Smooth muscle cell (in vitro differentiated cells): ENCODE measurements around the gene SFTPA1. TPM values are rescaled to one million over a fixed set of nuclear protein-coding genes. Genes with fewer than 3 reads are reported as not detected.
"Not testable (repeated sequence)": the region's sequence is repeated elsewhere in the genome, so short reads cannot be mapped to it uniquely, and the experiment has no call there.

Experiments used
- DNase-seq: peaks from one replicate; lab custom pipeline; 2025; ENCODE audit not compliant: unreplicated experiment; lab: John Stamatoyannopoulos, UW
- H2AFZ ChIP-seq: fragments of 200-600 bp; sonication (generic); 2 replicates; pipeline ENCODE4 v1.6.0; 2016; ENCODE audit warnings: antibody characterized with exemption, low read depth, mild to moderate bottlenecking
- H3F3A ChIP-seq: fragments of 200-600 bp; sonication (generic); 2 replicates; pipeline ENCODE4 v1.6.0; 2017; ENCODE audit warnings: antibody characterized with exemption, low read depth
- H3K27ac ChIP-seq: fragments of 200-600 bp; sonication (generic); 2 replicates; pipeline ENCODE4 v1.5.1; 2016; ENCODE audit warnings: low read depth, mild to moderate bottlenecking
- H3K27me3 ChIP-seq: fragments of 200-600 bp; sonication (generic); 2 replicates; pipeline ENCODE4 v1.6.1; 2016; ENCODE audit warnings: low read depth, mild to moderate bottlenecking
- H3K36me3 ChIP-seq: fragments of 200-600 bp; sonication (generic); 2 replicates; pipeline ENCODE4 v1.5.1; 2016; ENCODE audit warnings: low read depth
- H3K4me1 ChIP-seq: fragments of 200-600 bp; sonication (generic); 2 replicates; pipeline ENCODE4 v1.5.1; 2016; ENCODE audit warnings: low read depth
- H3K4me2 ChIP-seq: fragments of 200-600 bp; sonication (generic); 2 replicates; pipeline ENCODE4 v1.6.0; 2016; ENCODE audit warnings: mild to moderate bottlenecking
- H3K4me3 ChIP-seq: fragments of 200-600 bp; sonication (generic); 2 replicates; pipeline ENCODE4 v1.5.1; 2016; ENCODE audit warnings: mild to moderate bottlenecking
- H3K79me2 ChIP-seq: fragments of 200-600 bp; sonication (generic); 2 replicates; pipeline ENCODE4 v1.6.0; 2016; ENCODE audit warnings: low read depth, mild to moderate bottlenecking
- H3K9ac ChIP-seq: fragments of 200-600 bp; sonication (generic); 2 replicates; pipeline ENCODE4 v1.6.0; 2016; ENCODE audit warnings: low read depth
- H3K9me3 ChIP-seq: fragments of 200-600 bp; sonication (generic); replicated peaks from 2 replicates; pipeline ENCODE4 v1.5.1; 2016; ENCODE audit warnings: low read depth
- H4K20me1 ChIP-seq: fragments of 200-600 bp; sonication (generic); 2 replicates; pipeline ENCODE4 v1.6.0; 2016; ENCODE audit warnings: low read depth
- CTCF ChIP-seq: fragments of 200-600 bp; sonication (generic); IDR thresholded peaks from 2 replicates; pipeline ENCODE4 v1.5.1; 2017; ENCODE audit warnings: borderline replicate concordance, mild to moderate bottlenecking, antibody characterized with exemption; ENCODE audit not compliant: insufficient read depth, poor library complexity, severe bottlenecking
- WGBS: methylation state at CpG from one replicate; pipeline ENCODE4 v1.1.7; 2016; ENCODE audit warnings: low lambda C conversion rate; 5-methylcytosine and 5-hydroxymethylcytosine counted together
- polyA plus RNA-seq: library from polyadenylated mRNA; unstranded; fragments of >200 nt; fragmentation: Nextera tagmentation; extraction: Ambion mirVana; gene quantifications from 2 replicates; pipeline ENCODE4 v1.2.1, GENCODE V29; 2016
- total RNA-seq: library from RNA; depleted of rRNA; stranded (reverse); fragments of >200 nt; gene quantifications from 2 replicates; pipeline ENCODE4 v1.2.3, GENCODE V29; 2014

Gene SFTPA1
- total and polyA plus RNA-seq, 2 experiments from 2014 or later: not detected

GRCh38 chr10:79629955-79630327 lies 19.2 kb downstream of the SFTPA1 start:
- no peaks in the 10 kb centered on the region for H3K4me1 ChIP-seq
- no peaks in the 10 kb centered on the region for H3F3A ChIP-seq
- no peak overlapping the region for H3K4me3 ChIP-seq
- no peaks in the 10 kb centered on the region for H3K36me3 ChIP-seq
- no peaks in the 10 kb centered on the region for H3K79me2 ChIP-seq
- H3K9me3 ChIP-seq: no peaks in the 10 kb centered on the region
- TF ChIP-seq CTCF: no peak
- H3K27me3 ChIP-seq: peaks cover 7% of the 10 kb centered on the region
- 84% methylated on average over 5 of the region's 5 CpGs for WGBS
- no peak overlapping the region for H3K9ac ChIP-seq
- no peak for DNase-seq
- no peaks in the 10 kb centered on the region for H4K20me1 ChIP-seq
- no peak overlapping the region for H3K4me2 ChIP-seq
- H2AFZ ChIP-seq: no peak overlapping the region
- no peak overlapping the region for H3K27ac ChIP-seq

- H3F3A ChIP-seq, H3K4me1 ChIP-seq, H3K4me2 ChIP-seq, H3K4me3 ChIP-seq, H3K79me2 ChIP-seq, H3K9me3 ChIP-seq, H3K9ac ChIP-seq, H3K36me3 ChIP-seq, H4K20me1 ChIP-seq, H2AFZ ChIP-seq, H3K27me3 ChIP-seq, DNase-seq, H3K27ac ChIP-seq: not testable (repeated sequence)
- WGBS: 69% methylated on average over 2 of the region's 2 CpGs
Observed at GRCh38 chr10:79636654-79637199, 26.0 kb downstream of the SFTPA1 start.

GRCh38 chr10:79638318-79638717 lies 27.6 kb downstream of the SFTPA1 start:
- no peaks in the 10 kb centered on the region for H3K27me3 ChIP-seq
- H3K27ac ChIP-seq: no peak overlapping the region
- no peak overlapping the region for H3K9ac ChIP-seq
- no peaks in the 10 kb centered on the region for H3K36me3 ChIP-seq
- no peaks in the 10 kb centered on the region for H3K9me3 ChIP-seq
- H3K4me1 ChIP-seq: no peaks in the 10 kb centered on the region
- H3K79me2 ChIP-seq: no peaks in the 10 kb centered on the region
- no peaks in the 10 kb centered on the region for H3F3A ChIP-seq
- no peak for TF ChIP-seq CTCF
- no peak overlapping the region for H3K4me2 ChIP-seq
- no peak overlapping the region for H2AFZ ChIP-seq
- WGBS: 87% methylated on average over 3 of the region's 3 CpGs
- DNase-seq: no peak
- H3K4me3 ChIP-seq: no peak overlapping the region
- H4K20me1 ChIP-seq: no peaks in the 10 kb centered on the region

GRCh38 chr10:79652695-79653094 lies 42.0 kb downstream of the SFTPA1 start:
- not testable (repeated sequence) for H3K27ac ChIP-seq, H3F3A ChIP-seq, H3K79me2 ChIP-seq, H2AFZ ChIP-seq, H3K9me3 ChIP-seq, H3K4me2 ChIP-seq, H3K27me3 ChIP-seq, H3K4me1 ChIP-seq, H4K20me1 ChIP-seq, H3K36me3 ChIP-seq, H3K9ac ChIP-seq, DNase-seq, H3K4me3 ChIP-seq
- 96% methylated on average over 2 of the region's 2 CpGs for WGBS

- not testable (repeated sequence) for H3K4me3 ChIP-seq, H3K4me1 ChIP-seq, H3K9me3 ChIP-seq, H3K79me2 ChIP-seq, DNase-seq, H3K36me3 ChIP-seq, H3F3A ChIP-seq, H2AFZ ChIP-seq, H3K4me2 ChIP-seq, H3K27ac ChIP-seq, H3K27me3 ChIP-seq, H3K9ac ChIP-seq, H4K20me1 ChIP-seq
Observed at GRCh38 chr10:79663287-79663686, 52.5 kb downstream of the SFTPA1 start.

- 36% methylated on average over 4 of the region's 4 CpGs for whole genome bisulfite sequencing
- DNase-seq, H3F3A ChIP-seq, H3K4me1 ChIP-seq, H3K27ac ChIP-seq, H3K79me2 ChIP-seq, H3K4me3 ChIP-seq, H4K20me1 ChIP-seq, H3K9ac ChIP-seq, H3K9me3 ChIP-seq, H3K36me3 ChIP-seq, H2AFZ ChIP-seq, H3K4me2 ChIP-seq, H3K27me3 ChIP-seq: not testable (repeated sequence)
Observed at GRCh38 chr10:79664686-79665085, 53.9 kb downstream of the SFTPA1 start.
